GM19328 (cell line): ENCODE measurements around the gene SHF.

Experiments
- ATAC-seq: cut with Tn5 transposase; IDR thresholded peaks from one replicate; pipeline ENCODE4 v1.9.1; 2021; ENCODE audit warnings: mild to moderate bottlenecking, moderate library complexity; ENCODE audit not compliant: unreplicated experiment

The SHF gene

DNA sequence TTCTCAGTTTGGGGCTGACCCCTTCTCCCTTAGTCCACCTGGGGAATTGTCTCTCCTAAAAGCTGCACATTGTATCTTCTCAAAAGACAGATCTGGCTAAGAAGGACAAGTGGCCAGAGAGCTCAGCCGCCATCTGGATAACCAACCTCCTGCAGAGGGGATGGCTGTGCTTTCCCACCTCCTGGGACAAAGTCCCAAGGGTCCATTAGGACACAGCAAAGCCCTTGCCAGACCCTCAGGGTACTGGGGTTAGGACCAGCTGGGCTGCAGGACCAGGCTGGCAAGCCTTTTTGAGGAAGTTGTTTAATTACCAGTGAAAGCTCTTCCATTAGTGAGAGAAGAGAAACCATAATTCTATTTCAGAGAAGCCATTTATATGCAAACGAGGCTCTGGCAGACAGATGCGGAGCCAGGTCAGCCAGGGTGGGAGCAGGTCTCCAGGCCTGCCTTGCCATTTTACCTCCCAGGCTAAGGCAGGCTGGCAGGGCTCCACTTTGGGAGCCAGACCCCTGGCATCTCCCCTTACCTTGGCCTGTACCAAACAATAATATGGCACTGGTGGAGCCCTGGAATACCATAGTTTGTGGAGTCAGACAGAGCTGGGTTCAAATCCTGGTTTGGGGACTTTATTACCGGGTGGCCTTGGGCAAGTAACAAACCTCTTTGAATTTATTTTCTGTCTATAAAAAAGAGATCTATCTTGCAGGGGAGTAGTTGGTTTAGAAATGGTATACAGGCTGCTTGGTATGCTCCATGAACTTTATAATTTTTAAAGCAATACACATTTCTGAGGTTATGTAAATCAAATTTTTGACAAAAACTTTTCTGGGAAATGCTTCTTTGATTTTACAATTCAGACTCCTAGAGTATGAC is 17.9 kb downstream of the SHF start:
- no peak for ATAC-seq

GRCh38 chr15:45168751-45169551 is 18.8 kb downstream of the SHF start:
- no peak for ATAC-seq

GRCh38 chr15:45168286-45168685 is 19.5 kb downstream of the SHF start:
- ATAC-seq, result no peak

DNA sequence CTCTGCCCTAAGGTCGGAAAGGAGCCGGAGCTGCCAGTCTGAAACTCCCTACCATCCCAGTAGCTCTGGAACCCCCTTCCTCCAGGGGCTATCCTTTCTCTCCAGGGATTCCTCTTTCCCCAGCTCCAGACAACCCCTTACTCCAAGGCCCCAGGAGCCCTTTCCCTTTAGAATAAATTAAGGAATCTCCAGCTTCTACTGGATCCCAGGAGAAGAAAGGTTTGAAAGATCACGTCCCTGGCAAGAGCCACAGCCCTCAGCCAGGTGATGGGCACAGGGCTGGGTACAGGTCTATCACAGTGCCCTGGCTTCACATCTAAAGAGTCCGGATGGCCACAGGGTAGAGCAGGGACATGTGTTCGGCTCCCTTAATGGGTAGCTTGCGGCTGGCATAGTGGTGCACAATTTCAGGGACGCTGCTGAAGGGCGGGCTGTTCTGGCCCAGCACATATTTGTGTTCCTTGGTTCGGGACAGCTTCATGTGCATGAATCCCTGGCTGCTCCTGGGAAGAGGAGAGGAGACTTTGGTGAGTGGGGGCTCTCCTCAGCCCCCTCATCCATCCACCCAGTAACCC is 20.0 kb downstream of the SHF start:
- no peak for ATAC-seq

DNA sequence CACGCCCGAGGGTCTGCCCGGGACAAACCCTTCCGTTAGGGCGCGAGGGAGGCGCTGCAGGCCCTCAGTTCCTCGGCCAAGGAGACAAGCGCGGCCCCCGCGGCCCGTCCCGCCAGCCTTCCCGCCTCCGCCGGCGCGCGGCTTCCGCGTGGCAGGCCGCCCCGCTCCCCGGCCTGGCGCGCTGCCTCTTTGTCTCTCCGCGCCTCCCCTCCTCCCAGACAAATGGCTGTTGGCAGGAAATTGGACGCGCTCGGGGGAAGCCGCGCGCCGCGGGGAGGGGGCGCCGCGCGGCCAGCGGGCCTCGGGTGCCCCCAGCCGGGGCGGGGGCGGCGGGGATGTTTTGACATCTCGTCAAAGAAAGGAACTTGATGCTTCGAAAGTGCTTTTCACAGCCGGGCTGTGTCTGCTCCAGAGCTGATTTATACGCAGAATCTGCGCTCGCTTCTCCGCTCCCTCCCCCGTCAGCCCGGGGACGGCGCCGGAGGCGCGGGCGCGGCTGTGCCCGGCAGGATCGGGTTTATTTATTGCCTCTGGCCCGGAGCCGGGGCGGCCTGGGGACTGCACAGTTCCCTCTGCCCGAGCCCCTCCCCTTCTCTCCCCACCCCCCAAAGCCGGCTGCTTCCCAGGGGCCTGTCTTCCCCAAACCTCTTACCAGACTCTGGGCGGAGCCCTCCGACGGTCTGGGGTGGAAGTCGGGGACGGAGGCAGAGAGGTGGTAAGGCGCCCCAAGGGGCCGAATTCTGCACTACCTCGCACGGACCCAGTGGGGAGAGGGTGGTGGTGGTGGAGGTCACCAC is 20.7 kb downstream of the SHF start:
- ATAC-seq, result peak; percentile 92

GRCh38 chr15:45165536-45165935 is 22.2 kb downstream of the SHF start:
- ATAC-seq, result no peak

GRCh38 chr15:45164914-45165313 is 22.9 kb downstream of the SHF start:
- no peak for ATAC-seq

GRCh38 chr15:45163508-45163856 is 24.3 kb downstream of the SHF start:
- no peak for ATAC-seq

- ATAC-seq, result no peak
Measured at GRCh38 chr15:45162771-45163507, 24.8 kb downstream of the SHF start.

GRCh38 chr15:45161666-45162065 is 26.1 kb downstream of the SHF start:
- ATAC-seq, result no peak

DNA sequence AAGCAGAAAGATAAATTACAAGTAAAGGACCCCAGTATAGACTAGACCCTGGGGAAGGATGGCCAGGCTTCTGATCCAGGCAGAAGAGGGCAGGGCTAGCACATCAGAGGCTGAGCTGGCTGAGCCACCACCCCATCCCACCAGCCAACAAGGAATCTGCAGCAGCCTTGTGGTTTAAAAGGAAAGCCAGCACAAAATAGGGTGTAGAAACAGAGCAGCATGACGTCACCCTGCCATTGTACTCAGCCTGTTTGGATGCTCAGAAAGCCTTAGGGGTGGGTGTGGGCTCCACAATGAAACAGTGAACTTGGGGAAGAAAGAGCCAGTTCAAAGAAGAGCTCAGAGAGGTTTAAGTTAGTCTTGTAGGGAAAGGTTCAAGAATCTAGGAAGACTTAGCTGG is 29.8 kb downstream of the SHF start:
- ATAC-seq, result no peak

DNA sequence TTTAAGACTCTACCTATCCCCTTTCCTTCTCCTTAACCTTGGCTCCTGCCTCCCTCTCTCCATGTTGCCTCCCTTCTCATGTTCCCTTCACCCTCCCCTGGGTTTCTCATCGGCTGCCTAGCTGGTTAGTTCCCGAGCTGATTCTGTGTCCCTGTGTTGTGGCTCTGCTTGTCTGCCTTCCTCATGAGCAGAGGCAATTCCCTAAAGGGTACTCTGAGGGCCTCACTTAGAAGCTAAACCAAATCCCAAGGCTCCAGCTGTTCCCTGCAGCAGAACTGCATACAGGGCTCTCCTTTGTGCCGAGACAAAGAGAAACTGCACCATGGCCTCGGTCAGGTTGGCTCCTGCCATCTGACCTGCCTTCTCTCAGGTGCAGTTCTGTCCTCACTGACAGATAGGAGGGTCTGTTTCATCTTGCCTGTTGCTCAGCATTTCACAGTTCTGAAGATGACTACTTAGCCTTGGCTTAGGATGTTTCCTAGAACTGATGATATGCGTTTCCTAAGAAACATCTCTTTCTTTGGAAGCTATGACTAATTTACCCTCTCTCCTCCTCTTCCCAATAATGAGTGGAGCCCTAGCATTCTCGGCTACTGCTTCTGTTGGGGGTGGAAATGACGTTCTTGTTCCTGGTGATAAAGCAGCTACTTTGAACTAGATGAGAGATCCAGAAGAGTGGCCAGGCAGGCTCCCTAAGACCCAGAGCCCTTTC is 30.9 kb downstream of the SHF start:
- no peak for ATAC-seq

GRCh38 chr15:45155739-45156138 is 32.0 kb downstream of the SHF start:
- ATAC-seq, result no peak

DNA sequence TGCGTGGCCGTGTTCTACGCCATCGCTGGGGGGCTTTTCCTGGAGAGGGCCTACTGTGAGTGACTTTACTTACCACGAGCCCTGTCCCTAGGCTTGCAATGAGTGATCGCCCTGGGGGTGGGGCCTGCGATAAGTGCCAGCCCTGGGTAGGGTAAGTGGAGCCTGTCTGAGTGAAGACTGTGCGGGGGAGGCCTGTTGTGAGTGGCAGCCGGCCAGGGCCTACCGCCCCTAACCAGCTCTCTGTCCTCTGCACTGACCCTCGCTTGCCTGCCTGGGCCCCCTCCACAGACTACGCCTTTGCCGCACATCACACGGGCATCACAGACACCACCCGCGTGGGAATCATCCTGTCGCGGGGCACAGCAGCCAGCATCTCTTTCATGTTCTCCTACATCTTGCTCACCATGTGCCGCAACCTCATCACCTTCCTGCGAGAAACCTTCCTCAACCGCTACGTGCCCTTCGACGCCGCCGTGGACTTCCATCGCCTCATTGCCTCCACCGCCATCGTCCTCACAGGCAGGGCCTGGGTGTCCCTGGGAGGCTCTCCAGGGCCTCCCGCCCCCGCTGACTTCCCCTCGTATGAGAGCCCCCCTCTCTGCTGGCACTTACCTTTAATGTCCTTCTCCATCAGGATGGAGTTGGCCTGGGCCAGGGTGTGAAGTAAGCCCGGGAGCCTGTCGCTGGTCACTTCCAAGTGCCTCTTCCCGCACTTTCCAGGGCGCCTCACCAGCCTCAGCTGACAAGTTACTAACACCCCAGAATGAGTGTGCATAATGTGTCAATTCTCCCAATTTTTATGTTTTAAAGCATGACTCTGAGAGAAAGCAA is 35.6 kb downstream of the SHF start:
- no peak for ATAC-seq

GRCh38 chr15:45150997-45151396 is 36.8 kb downstream of the SHF start:
- ATAC-seq, result no peak

DNA sequence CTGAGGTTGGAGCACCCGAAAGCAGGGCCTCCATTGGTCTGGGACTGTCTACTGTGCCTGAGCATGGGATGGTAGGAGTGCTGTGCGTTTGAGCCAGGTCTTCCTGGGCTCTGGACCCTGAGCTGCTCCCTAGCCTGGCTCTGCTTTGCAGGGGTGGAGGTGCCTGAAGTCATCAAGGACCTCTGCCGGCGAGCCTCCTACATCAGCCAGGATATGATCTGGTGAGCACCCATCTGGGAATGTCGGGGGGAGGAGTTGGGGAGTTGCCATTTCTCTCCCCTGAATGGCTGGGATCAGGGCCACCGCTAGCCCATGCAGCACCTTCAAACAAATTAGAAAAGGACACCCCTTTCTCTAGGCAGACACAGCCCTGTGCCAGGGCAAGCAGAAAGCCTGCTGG is 37.3 kb downstream of the SHF start:
- no peak for ATAC-seq

DNA sequence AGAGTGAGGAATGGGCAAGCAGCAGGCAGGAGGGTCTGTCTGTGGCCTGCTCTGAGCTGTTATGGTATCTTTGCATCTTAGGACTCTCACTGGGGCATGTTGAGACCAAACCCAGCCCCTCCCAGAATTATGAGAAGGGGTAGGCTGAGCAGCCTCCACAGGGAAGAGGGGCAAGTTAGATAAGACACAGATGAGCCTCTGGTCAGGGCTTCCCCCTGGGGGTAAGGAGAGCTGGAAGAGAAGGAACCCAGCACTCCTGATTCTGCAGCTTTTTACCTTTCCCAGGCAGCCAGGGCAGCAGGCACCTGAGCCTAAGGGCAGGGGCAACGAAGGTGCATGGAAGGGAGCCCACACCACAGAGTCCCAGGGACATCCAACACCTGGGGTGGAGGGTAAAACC is 38.7 kb downstream of the SHF start:
- no peak for ATAC-seq

- no peak for ATAC-seq
Measured at GRCh38 chr15:45148076-45149059, 39.4 kb downstream of the SHF start.
